Right ventricle myocardium superior (tissue), 1 donor: ENCODE data around the gene R3HCC1L. TPM values are rescaled to one million over a fixed set of nuclear protein-coding genes. Genes with fewer than 3 reads are reported as not detected.

ENCODE experiments used
- ATAC-seq: fragments of 200-7000 bp; cut with Tn5 transposase; one replicate; pipeline ENCODE4 v1.9.1; 2020; ENCODE audit warnings: mild to moderate bottlenecking; ENCODE audit not compliant: poor library complexity
- DNase-seq: peaks from one replicate; pipeline ENCODE4 v3.0.0-alpha.2; 2020
- intact Hi-C: fragments of 100-400 bp; cut with DNase I; formaldehyde crosslinking; loops from one replicate; pipeline ENCODE4 v1.11.2; 2022
- total RNA-seq: library from RNA; stranded (reverse); fragmentation: NEBNext Ultra II Directional; extraction: Animal tissue kit (Norgen Biotek cat#: 25700); gene quantifications from one replicate; pipeline ENCODE4 v1.2.1, GENCODE V29; 2021
- donor health status: DM: no; HTN: yes; CAD: no; lungs with severe emphysema.

R3HCC1L gene
- total RNA-seq, 1 donor from 2014 or later = 4.9 TPM

GRCh38 chr10:98289802-98290209, 155.3 kb downstream of the R3HCC1L start:
- DNase-seq = no peak
- ATAC-seq = no peak
- intact Hi-C loops = no loop called here

- ATAC-seq (peak; percentile 47), DNase-seq (no peak)
- intact Hi-C loops = no loop called here
These were observed 158.5 kb downstream of the R3HCC1L start for GRCh38 chr10:98292971-98293370.

- DNase-seq (no peak), ATAC-seq (peak; percentile 66)
- intact Hi-C loops = no loop called here
These were observed 159.3 kb downstream of the R3HCC1L start for GRCh38 chr10:98293550-98294269.

GRCh38 chr10:98294270-98294627, 159.8 kb downstream of the R3HCC1L start:
- intact Hi-C loops = no loop called here
- DNase-seq = no peak
- no peak for ATAC-seq

Other genes starting within 250 kb of the R3HCC1L start
- gene CRTAC1, start 104.0 kb upstream of the R3HCC1L start, total RNA-seq = 1.0 TPM
- gene LOXL4, start 133.5 kb downstream of the R3HCC1L start, total RNA-seq = 0.51 TPM